Esophagus muscularis mucosa (tissue), 4 donors: ENCODE results near the gene SLAMF8. TPM values are rescaled to one million over a fixed set of nuclear protein-coding genes. Genes with fewer than 3 reads are reported as not detected.

Experiments
- DNase-seq: peaks from one replicate; pipeline ENCODE4 v3.0.0-alpha.2; 2017; ENCODE audit errors: extremely low spot score
- H3K27ac ChIP-seq, 4 donors: fragments of 200-600 bp; sonication (generic); replicated peaks in 1 of 4; 1 replicate in 3 of 4; 2 replicates in 1 of 4; pipeline ENCODE4 v1.5.1; 2016 to 2019; ENCODE audit warnings: mild to moderate bottlenecking in 1 of 4
- H3K27me3 ChIP-seq, 4 donors: fragments of 200-600 bp; sonication (generic); one replicate each; pipeline versions ENCODE4 v1.5.1 to v1.6.0; 2016 to 2019
- H3K36me3 ChIP-seq, 4 donors: fragments of 200-600 bp; sonication (generic); one replicate each; pipeline ENCODE4 v1.5.1; 2016 to 2019
- H3K4me1 ChIP-seq, 4 donors: fragments of 200-600 bp; sonication (generic); one replicate each; pipeline ENCODE4 v1.5.1; 2016 to 2019
- H3K4me3 ChIP-seq, 4 donors: fragments of 200-600 bp; sonication (generic); 1 replicate in 2 of 4; 2 replicates in 2 of 4; pipeline ENCODE4 v1.5.1; 2016 to 2019; ENCODE audit warnings: mild to moderate bottlenecking in 4 of 4, moderate library complexity in 1 of 4
- H3K9me3 ChIP-seq, 4 donors: fragments of 200-600 bp; sonication (generic); 1 replicate in 3 of 4; 2 replicates in 1 of 4; pipeline ENCODE4 v1.5.1; 2016 to 2019
- EP300 ChIP-seq: sonication (generic); formaldehyde crosslinking; IDR thresholded peaks from one replicate; pipeline ENCODE4 v1.6.1; 2017; ENCODE audit warnings: antibody characterized with exemption
- POLR2A ChIP-seq: fragments of 450-650 bp; IDR thresholded peaks from one replicate; pipeline ENCODE4 v1.6.1; 2017; ENCODE audit warnings: antibody characterized with exemption, moderate library complexity, mild to moderate bottlenecking, low read depth
- POLR2AphosphoS5 ChIP-seq, 2 donors: sonication (generic); formaldehyde crosslinking; IDR thresholded peaks; one replicate each; pipeline ENCODE4 v1.6.1; 2017; ENCODE audit warnings: antibody characterized with exemption in 2 of 2
- WGBS: methylation state at CpG from one replicate; pipeline ENCODE4 v1.1.5; 2018; 5-methylcytosine and 5-hydroxymethylcytosine counted together
- intact Hi-C: fragments of 100-400 bp; cut with DNase I; formaldehyde crosslinking; loops from one replicate; pipeline ENCODE4 v1.15.1; 2023
- total RNA-seq, 4 donors: library from RNA; depleted of rRNA; stranded (reverse); fragments of >200 nt; gene quantifications; one replicate each; pipeline versions ENCODE4 v1.1.0 to v1.2.1, GENCODE V29; 2016
- TF ChIP-seq, protein P1 (sequence below), 3 experiments: fragments of 200-600 bp in 2 of 3; fragments of 450-650 bp in 1 of 3; sonication (generic) in 2 of 3; IDR thresholded peaks; one replicate each; pipeline ENCODE4 v1.5.1; 2017 to 2019; ENCODE audit warnings: antibody characterized with exemption in 3 of 3, mild to moderate bottlenecking in 2 of 3, moderate library complexity in 1 of 3

SLAMF8 gene
- total RNA-seq, 4 donors from 2014 or later, result 1.9 to 8.4 (median 3.5) TPM

DNA sequence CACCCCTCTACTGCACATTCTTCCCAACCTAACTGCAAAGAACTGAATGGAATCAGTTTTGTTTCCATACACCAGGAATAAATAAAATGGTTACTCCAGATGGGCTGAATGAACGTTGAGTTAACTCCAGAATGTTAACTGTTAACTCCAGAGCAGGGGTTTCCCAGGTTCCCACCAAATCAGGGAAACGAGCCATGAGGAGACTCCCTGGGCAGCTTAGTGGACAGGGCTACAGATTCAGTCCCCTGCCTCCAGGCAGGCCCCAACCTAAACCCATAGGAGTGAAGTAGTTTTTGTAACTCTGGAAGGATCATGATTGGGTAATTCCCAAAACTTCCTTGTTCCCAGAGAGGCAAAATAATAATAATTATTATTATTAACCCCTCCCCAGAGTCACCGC, 21.7 kb downstream of the SLAMF8 start:
- WGBS, result 49% methylated on average over 3 of the region's 3 CpGs
- no peak for TF ChIP-seq EP300
- TF ChIP-seq POLR2A, result no peak
- TF ChIP-seq, protein P1, sequence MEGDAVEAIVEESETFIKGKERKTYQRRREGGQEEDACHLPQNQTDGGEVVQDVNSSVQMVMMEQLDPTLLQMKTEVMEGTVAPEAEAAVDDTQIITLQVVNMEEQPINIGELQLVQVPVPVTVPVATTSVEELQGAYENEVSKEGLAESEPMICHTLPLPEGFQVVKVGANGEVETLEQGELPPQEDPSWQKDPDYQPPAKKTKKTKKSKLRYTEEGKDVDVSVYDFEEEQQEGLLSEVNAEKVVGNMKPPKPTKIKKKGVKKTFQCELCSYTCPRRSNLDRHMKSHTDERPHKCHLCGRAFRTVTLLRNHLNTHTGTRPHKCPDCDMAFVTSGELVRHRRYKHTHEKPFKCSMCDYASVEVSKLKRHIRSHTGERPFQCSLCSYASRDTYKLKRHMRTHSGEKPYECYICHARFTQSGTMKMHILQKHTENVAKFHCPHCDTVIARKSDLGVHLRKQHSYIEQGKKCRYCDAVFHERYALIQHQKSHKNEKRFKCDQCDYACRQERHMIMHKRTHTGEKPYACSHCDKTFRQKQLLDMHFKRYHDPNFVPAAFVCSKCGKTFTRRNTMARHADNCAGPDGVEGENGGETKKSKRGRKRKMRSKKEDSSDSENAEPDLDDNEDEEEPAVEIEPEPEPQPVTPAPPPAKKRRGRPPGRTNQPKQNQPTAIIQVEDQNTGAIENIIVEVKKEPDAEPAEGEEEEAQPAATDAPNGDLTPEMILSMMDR (IDR thresholded peaks at IDR 0.05), result no peak
- TF ChIP-seq POLR2AphosphoS5 (IDR thresholded peaks at IDR 0.05), result no peak
- H3K36me3 ChIP-seq, result no peaks in the 10 kb centered on the region
- no peak overlapping the region for H3K4me3 ChIP-seq
- H3K9me3 ChIP-seq, result no peaks in the 10 kb centered on the region
- H3K4me1 ChIP-seq, result peaks cover 0 to 7% (median 4%) of the 10 kb centered on the region in 4 donors
- intact Hi-C loops, result no loop called here
- H3K27ac ChIP-seq, result no peak overlapping the region
- H3K27me3 ChIP-seq, result no peaks in the 10 kb centered on the region
- DNase-seq, result no peak

DNA sequence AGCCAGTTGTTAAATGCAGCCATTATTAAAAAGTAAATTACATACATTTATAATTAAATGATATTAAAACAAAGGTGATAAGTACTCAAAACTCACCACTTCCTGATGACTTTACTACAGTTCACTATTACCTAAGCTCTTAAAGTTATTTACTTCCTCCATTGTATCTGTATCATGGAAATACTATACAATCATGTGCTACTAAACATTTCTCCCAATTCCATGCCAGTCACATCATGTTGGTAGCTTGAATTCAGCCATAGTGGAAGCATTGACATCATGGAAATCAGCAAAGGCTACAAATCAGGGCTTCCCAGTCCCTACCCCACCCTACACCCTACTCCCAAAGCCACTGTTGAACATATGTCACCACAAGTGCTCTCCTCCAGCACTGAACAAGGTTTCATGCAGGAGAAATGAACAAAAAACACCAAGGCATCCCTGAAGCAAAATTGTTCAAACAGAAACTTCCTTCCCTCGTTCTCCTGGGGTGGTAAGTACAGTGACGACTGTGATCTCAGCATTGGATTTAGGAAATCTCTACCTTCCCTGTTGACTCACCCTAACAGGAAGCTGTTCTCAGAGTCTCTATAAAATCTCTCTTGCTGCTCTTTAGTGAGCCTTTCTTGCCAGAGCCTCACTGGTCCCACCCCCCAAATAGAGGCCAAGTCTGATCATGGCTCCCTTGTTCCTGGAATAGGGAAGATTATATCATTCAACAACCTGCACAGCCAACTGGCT, 23.1 kb downstream of the SLAMF8 start:
- Histone ChIP-seq H3K27me3 (no peaks in the 10 kb centered on the region), H3K9me3 (no peaks in the 10 kb centered on the region), H3K4me3 (no peak overlapping the region), H3K4me1 (peaks cover 4 to 22% (median 14%) of the 10 kb centered on the region in 4 donors), H3K36me3 (no peaks in the 10 kb centered on the region), H3K27ac (no peak overlapping the region)
- WGBS, result 73% methylated on average over 2 of the region's 2 CpGs
- no peak for DNase-seq
- intact Hi-C loops, result no loop called here
- TF ChIP-seq EP300 (no peak), POLR2AphosphoS5 (IDR thresholded peaks at IDR 0.05) (no peak), POLR2A (no peak)

DNA sequence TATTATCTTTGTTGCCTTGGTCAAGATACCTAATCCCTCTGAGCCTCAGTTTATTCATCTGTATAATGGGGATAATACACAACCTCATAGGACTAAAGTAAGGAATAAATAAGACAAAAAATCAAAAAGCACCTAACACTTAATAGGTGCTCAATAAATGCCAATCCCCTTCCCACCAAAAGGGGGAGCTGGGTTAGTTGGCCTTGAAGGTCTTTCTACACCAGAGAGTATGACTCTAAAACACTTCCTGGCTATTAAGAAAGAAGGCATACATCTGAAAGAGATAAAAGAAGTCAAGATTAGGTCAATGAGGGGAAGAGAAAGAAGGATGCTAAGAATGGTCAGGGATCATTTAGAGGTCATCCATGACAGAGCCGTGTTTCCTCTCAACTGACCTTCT, 24.7 kb downstream of the SLAMF8 start:
- H3K4me3 ChIP-seq, result no peak overlapping the region
- no peak for DNase-seq
- H3K27ac ChIP-seq, result no peak overlapping the region
- H3K4me1 ChIP-seq, result peaks cover 8 to 33% (median 25%) of the 10 kb centered on the region in 4 donors
- TF ChIP-seq POLR2AphosphoS5 (IDR thresholded peaks at IDR 0.05) (no peak), POLR2A (no peak), EP300 (no peak)
- TF ChIP-seq, protein P1 (IDR thresholded peaks at IDR 0.05), result no peak
- intact Hi-C loops, result no loop called here
- no peaks in the 10 kb centered on the region for H3K9me3 ChIP-seq
- H3K27me3 ChIP-seq, result no peaks in the 10 kb centered on the region
- WGBS, result 63% methylated on average over 1 of the region's 1 CpG
- H3K36me3 ChIP-seq, result no peaks in the 10 kb centered on the region

DNA sequence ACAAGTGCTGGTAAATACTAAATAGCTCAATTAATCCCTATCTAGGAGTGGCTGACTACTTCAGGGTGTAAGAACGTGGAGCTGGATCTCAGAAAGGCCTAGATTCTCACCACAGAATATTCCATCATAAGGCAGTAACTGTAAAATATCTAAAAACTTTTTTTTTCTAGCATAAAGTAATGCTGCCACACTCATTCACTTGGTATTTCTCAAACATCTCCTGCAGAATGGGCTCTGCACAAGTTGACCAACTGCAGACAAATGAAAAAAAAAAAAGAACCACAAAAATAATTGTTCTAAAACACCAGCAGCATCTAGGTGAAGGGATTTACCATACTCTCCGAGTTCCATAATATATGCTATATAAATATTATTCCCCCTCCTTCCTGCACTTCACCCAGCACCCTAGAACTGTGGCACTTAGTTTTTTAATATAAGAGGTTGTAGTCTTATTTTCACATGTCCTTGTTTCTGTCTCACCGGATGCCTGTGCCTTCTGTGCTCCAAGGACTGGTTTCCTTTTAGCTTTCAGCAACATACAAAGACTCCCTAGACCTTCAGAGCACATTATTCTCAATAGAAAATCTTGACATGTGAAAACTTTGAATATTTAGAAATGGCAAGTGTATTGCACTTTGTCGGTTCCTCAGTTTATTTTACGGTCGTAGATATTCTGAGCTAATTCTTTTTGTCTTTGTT, 26.9 kb downstream of the SLAMF8 start:
- H3K9me3 ChIP-seq, result no peaks in the 10 kb centered on the region
- WGBS, result 20% methylated on average over 6 of the region's 6 CpGs
- TF ChIP-seq, protein P1 (IDR thresholded peaks at IDR 0.05), result peak in 1 of 3 experiments; percentile 0
- TF ChIP-seq POLR2A, result no peak
- H3K4me1 ChIP-seq, result peaks cover 8 to 33% (median 25%) of the 10 kb centered on the region in 4 donors
- H3K4me3 ChIP-seq, result peak overlapping the region; percentile 72 to 89 (median 80)
- DNase-seq, result no peak
- H3K36me3 ChIP-seq, result no peaks in the 10 kb centered on the region
- H3K27me3 ChIP-seq, result no peaks in the 10 kb centered on the region
- H3K27ac ChIP-seq, result peak overlapping the region; percentile 91 to 96 (median 95)
- intact Hi-C loops, result loop anchor here (2.0 kb wide), 1 partner anchor 71 kb away; the partner anchor contains the start of gene TAGLN2

DNA sequence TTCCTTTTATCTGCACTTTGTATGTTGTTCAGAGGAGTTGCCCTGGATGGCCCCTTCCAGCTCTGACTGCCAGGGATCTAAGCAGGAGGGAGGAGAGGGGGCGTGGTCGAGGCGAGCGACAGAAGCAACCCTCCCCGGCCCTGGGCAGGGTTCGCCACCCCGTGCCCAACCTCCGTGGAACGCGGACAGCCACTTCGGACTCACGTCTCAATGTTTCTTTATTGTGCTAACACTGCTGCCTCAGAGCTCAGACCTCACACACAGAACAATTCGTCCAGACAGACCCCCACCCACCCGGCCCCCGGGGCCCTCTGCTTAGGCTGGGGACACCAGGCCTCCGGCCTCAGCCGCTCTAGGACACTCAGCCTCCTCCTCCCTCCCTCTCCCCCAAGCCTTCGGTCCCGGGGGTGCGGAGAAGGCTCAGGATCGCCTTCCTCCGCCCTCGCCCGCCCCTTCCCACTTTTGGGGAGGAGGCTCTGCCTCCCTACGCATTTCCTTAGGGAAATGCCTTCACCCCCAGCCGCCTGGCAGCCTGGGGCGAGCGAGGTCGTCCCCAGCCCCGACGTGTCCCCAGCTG, 27.5 kb downstream of the SLAMF8 start:
- 0% methylated on average over 15 of the region's 31 CpGs for WGBS
- peak overlapping the region; percentile 91 to 96 (median 95) for H3K27ac ChIP-seq
- no peak for DNase-seq
- peaks cover 8 to 33% (median 25%) of the 10 kb centered on the region in 4 donors for H3K4me1 ChIP-seq
- no peaks in the 10 kb centered on the region for H3K36me3 ChIP-seq
- TF ChIP-seq, protein P1 (IDR thresholded peaks at IDR 0.05), result peak in 1 of 3 experiments; percentile 3
- TF ChIP-seq POLR2AphosphoS5 (IDR thresholded peaks at IDR 0.05) (no peak), EP300 (no peak), POLR2A (peak; percentile 9)
- no peaks in the 10 kb centered on the region for H3K9me3 ChIP-seq
- no peaks in the 10 kb centered on the region for H3K27me3 ChIP-seq
- intact Hi-C loops, result loop anchor here (2.0 kb wide), 1 partner anchor 71 kb away; the partner anchor contains the start of gene TAGLN2
- peak overlapping the region; percentile 72 to 89 (median 80) for H3K4me3 ChIP-seq
